HG03520 (cell line): Measurements from ENCODE around the gene GRID2.

ENCODE experiments used
- ATAC-seq: cut with Tn5 transposase; IDR thresholded peaks from one replicate; pipeline ENCODE4 v1.9.1; 2021; ENCODE audit warnings: mild to moderate bottlenecking, moderate library complexity; ENCODE audit not compliant: unreplicated experiment

Gene GRID2

GRCh38 chr4:92520563-92520962 lies 216.8 kb downstream of the GRID2 start:
- no peak for ATAC-seq

DNA sequence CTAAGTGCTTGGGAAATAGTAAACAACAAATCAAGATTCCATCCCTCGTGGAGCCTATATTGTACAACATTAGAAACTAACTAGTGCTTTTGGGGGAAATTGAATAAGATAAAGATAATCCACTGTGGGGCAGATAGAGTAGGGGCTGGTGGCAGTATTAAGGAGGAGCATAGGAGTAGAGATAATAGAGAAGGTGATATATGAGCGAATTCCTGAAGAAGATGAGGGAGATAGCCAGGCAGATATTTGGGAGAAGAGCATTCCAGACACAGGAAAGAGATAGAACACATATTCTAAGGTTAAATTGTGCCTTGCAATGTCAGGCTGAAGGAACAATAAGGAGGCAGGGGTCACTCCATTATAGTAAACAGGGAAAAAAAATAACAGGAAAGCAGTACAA lies 218.2 kb downstream of the GRID2 start:
- ATAC-seq: no peak

- ATAC-seq: no peak
Observed at GRCh38 chr4:92522356-92522755, 218.6 kb downstream of the GRID2 start.

DNA sequence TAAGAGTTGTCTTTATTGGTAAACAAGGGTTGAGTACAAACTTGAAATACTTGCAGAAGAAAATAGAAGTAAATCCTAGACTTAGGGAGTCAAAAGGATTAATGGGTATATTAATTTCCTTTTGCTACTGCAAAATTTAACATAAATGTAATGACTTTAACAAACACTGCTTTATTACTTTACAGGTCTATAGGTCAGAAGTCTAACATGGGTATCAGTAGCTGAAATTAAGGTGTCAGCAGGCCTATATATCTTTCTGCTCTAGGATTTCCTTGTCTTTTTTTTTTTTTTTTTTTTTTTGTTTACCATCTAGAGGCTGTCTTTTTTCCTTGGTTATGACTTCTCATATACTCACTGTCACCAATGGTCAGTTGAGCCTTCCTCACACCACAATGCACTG lies 220.4 kb downstream of the GRID2 start:
- ATAC-seq: no peak

GRCh38 chr4:92528541-92528940 lies 224.8 kb downstream of the GRID2 start:
- ATAC-seq: no peak

GRCh38 chr4:92529510-92529909 lies 225.7 kb downstream of the GRID2 start:
- ATAC-seq: no peak

- ATAC-seq: no peak
Observed at GRCh38 chr4:92535599-92535998, 231.8 kb downstream of the GRID2 start.

DNA sequence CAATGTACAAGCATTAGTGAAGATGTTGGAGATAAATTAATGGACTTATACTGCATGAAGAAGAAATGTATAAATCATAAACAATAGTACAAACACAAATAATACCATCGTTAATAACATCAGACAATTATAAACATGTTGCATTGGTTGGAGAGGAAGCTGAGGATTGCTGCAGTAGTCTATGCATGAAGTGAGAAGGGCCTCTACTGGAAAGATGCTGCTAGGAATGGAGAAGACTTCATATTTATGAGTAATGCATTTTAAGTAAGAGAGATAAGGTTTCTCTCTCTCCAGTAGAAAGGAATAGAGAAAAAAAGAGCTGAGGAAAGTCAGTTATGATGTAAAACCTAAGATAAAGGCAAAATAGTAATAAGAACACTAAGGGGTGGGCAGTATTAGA lies 247.8 kb downstream of the GRID2 start:
- ATAC-seq: no peak

DNA sequence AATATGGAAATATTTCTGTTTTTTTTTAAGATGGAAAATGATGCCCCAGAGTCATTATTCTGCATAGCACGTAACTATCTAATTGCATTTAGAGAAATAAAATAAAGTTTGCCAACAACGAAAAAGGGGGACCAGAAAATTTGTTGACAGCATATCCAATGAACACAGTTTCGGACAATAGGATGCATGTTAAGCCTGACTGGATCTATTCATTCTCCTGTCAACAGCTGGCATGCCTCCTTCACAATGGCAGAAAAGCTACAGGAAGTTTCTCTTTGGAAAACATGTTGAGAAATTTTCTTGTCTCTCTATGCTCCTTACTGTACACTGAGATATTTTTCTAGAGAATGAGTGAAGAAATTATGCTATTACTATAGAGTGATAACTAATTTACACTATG lies 262.5 kb downstream of the GRID2 start:
- ATAC-seq: no peak

- no peak for ATAC-seq
Observed at GRCh38 chr4:92580816-92581215, 277.1 kb downstream of the GRID2 start.

DNA sequence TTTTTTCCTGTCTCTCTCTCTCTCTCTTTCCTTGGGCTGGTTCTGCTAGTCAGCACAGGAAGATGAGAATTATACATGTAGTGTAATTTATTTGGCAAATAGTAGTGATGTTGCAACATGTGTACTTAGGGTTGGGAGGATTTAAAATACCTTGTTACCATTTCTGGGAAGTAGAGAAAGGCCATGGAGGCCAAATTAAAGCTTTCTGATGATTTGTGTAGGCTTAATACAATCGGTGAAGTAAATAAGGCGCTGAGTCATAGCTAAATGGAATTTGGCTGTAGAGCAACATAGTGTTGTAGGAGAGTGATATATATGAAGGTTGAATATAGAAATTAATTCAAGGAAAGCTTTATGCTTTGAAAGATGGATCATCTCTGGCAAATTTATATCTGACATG lies 295.3 kb downstream of the GRID2 start:
- no peak for ATAC-seq

GRCh38 chr4:92600638-92601037 lies 296.9 kb downstream of the GRID2 start:
- ATAC-seq: no peak

DNA sequence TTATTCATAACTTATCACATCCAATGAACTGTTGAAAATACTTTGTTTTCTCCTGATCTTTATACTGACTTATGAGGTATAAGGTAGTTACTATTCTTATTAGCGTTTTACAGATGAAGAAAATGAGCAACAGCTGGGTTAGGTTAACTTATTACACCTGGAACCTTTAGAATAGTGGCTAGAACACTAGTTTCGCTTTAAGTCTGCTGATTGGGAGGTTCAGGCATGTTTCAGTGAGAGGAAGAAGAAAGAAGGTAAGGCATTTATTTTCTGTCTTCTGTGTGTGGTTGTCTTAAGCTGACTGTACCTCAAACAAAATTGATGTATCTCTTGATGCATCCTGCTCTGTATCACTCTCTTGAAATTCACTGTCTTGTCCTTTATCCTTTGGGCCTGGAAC lies 302.5 kb downstream of the GRID2 start:
- no peak for ATAC-seq

GRCh38 chr4:92615049-92615448 lies 311.3 kb downstream of the GRID2 start:
- ATAC-seq: no peak

- ATAC-seq: no peak
Observed at GRCh38 chr4:92618968-92619367, 315.2 kb downstream of the GRID2 start.

DNA sequence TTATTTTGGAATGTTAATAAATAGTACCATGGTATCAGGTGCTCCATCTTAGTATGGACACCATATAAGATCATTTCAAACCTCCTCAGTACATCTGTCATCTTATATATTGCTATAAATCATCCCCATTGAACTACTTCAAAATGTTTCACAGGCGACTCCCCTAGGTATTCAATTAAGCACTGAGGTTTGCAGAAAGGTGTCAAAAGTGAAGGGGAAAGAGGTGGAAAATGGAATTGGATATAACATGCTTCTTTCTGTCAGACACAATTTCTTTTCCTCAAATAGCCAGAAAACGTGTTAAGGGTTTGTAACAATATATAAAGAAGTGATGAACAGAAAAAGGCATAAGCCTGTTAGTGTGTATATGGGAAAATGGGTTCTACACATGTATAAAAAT lies 325.5 kb downstream of the GRID2 start:
- ATAC-seq: no peak

GRCh38 chr4:92634882-92635281 lies 331.1 kb downstream of the GRID2 start:
- no peak for ATAC-seq

GRCh38 chr4:92636038-92636806 lies 332.5 kb downstream of the GRID2 start:
- ATAC-seq: no peak

- ATAC-seq: no peak
Observed at GRCh38 chr4:92641409-92641808, 337.6 kb downstream of the GRID2 start.

- ATAC-seq: no peak
Observed at GRCh38 chr4:92646826-92647225, 343.1 kb downstream of the GRID2 start.

GRCh38 chr4:92651536-92651935 lies 347.8 kb downstream of the GRID2 start:
- no peak for ATAC-seq

GRCh38 chr4:92654084-92654483 lies 350.3 kb downstream of the GRID2 start:
- ATAC-seq: no peak

GRCh38 chr4:92657695-92658094 lies 353.9 kb downstream of the GRID2 start:
- no peak for ATAC-seq
